IPS-18c (cell line): ENCODE results near the gene TMEM92.
"Not testable (repeated sequence)": the region's sequence is repeated elsewhere in the genome, so short reads cannot be mapped to it uniquely, and the experiment has no call there.

Experiments
- H3K4me3 ChIP-seq: 2 replicates; pipeline ENCODE4 v1.7.0; 2013; ENCODE audit warnings: low read depth, mild to moderate bottlenecking, low read length, moderate library complexity; ENCODE audit not compliant: insufficient read depth
- H3K9me3 ChIP-seq: one replicate; pipeline ENCODE4 v1.6.1; 2013; ENCODE audit warnings: mild to moderate bottlenecking, low read length, moderate library complexity; ENCODE audit not compliant: control insufficient read depth, insufficient read depth

TMEM92 gene

GRCh38 chr17:50270435-50271362, 3.6 kb upstream of the TMEM92 start:
- Histone ChIP-seq H3K9me3 (no peaks in the 10 kb centered on the region), H3K4me3 (peak overlapping the region; percentile 21; the same call in 1 of the 2 replicates)

DNA sequence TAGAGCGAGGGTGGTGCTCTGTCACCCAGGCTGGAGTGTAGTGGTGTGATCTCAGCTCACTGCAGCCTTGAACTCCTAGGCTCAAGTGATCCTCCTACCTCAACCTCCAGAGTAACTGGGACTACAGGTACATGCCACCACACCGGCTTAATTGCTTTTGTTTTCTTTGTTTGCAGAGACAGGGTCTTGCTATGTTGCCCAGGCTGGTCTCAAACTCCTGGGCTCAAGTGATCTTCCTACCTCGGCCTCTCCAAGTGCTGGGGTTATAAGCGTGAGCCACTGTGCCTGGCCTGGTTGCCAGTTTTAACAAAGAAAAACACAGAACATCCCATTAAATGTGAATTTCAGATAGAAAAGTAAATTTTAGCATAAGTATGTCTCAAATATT, 2.9 kb upstream of the TMEM92 start:
- not testable (repeated sequence) for H3K4me3 ChIP-seq, H3K9me3 ChIP-seq

DNA sequence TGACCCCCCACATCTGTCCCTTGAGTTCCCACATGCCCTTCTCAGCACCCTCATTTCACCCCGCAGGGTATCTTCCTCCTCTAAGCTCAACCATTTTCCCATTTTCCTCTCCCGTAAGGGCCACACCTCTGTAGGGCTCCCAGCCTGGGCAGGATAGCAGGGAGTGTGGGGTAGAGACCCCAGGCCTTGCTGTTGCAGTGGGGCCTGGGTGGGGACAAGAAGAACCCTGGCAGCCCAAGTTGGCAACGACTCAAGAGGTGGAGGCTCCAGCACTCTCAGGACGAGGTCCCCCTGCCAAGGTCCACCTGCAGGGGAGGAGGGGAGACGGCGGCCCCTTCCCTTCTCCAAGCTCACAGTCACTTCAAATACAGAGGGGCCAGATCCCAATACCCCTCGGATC, 2.0 kb upstream of the TMEM92 start:
- Histone ChIP-seq H3K4me3 (no peak overlapping the region), H3K9me3 (no peaks in the 10 kb centered on the region)

DNA sequence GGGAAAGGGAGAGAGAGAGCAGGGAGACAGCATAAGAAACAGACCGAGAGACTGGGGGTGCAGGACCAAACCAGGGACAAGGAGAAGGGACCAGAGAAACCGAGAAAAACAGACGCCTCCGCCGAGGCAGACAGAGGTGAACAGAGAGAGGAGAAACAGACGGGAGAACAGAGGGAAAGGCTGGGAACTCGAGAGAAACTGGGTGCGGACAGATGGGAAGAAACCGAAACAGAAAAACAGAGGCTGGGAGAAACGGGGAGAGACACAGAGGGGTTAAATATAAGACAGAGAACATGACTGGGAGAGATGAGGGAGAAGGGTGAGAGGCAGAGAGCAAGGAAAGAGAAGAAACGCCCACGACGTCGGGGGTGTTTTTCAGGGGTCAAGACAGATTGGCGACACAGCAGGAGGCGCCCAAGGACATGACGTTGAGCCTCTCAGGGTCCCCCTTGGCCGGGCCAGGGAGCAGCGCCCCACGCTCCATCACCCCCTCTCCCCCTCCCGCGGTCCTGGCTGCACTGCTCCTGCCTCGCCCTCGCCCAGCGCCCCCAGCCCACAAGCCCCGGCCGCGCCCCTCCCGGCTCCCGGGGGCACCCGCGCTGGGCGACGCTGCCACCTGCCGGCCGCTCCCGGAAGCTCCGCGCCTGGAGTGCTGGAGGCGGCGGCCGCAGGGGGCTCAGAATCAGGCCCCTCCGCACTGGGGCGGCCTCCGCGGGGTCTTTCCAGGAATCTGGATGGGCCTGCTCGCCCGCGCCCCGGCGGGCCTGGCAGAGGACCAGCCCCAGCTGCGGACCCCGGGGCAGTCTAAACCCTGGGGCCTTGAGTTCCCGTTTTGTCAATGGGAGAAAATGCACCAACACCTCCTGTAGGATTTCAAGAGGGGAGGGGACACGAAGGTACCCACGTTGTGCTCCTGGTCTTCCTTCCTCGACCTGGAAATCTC, 1.3 kb upstream of the TMEM92 start:
- Histone ChIP-seq H3K9me3 (no peaks in the 10 kb centered on the region), H3K4me3 (peak overlapping the region; percentile 39; the same call in 1 of the 2 replicates)

DNA sequence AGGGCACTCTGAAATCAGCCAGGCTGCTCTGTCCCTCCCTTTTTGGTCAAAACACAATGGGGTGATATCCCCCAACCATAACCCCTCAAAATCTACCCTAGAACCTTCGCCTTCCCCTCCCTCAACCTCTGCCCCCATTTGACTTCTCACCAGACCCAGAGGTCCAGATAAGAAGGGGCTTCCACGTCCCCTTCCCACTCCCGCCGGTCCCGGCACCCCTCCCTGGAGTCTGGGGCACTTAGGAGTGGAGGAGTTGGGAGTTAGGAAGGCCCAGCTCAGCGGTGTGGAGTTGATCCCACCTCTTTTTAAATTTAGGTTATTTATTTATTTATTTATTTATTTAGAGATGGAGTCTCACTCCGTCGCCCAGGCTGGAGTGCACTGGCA, 619 bp upstream of the TMEM92 start:
- Histone ChIP-seq H3K4me3 (no peak overlapping the region; the same call in 1 of the 2 replicates), H3K9me3 (no peaks in the 10 kb centered on the region)

- Histone ChIP-seq H3K9me3 (no peaks in the 10 kb centered on the region), H3K4me3 (peak overlapping the region; percentile 42)
Measured at GRCh38 chr17:50274897-50275221, 593 bp downstream of the TMEM92 start.

- peak overlapping the region; percentile 42; the same call in 1 of the 2 replicates for H3K4me3 ChIP-seq
- H3K9me3 ChIP-seq, result no peaks in the 10 kb centered on the region
Measured at GRCh38 chr17:50275279-50275678, 1.0 kb downstream of the TMEM92 start.

DNA sequence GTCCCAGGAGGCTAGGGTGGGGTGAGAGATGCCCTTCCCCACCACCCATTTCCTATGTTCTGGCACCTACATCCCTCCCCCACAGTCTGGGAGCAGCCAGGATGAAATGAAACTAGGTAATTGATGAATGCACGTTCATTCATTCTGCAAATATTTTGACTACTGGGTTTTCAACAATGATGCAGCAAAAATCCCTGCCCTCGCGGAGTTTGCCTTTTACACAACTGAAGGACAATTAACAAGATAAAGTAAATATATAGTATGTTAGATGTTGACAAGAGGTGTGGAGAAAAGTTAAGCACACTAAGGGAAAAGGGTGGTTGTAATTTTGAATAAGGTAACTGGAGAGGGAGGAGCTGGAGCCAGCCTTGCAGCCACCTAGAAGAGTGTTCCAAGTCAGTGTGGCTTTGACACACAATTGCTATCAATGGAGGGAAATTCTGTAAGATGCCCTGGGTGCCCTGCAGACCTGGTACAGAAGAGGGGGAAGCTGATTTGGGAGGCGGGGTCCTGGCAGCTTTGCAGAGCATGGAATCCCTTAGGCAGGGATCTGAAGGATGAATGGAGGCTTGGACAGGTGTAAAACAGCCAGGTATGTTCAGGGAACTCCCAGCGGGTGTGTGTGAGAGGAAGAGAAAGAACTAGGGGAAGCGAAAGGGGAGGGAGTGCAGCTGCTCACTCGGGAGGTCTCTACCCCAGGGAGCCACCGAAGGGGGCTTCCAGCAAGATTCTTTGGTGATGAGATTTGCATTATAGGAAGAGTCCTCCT, 2.5 kb downstream of the TMEM92 start:
- H3K9me3 ChIP-seq, result no peaks in the 10 kb centered on the region
- H3K4me3 ChIP-seq, result no peak overlapping the region

GRCh38 chr17:50277357-50277754, 3.1 kb downstream of the TMEM92 start:
- Histone ChIP-seq H3K9me3 (no peaks in the 10 kb centered on the region), H3K4me3 (no peak overlapping the region)

- no peak overlapping the region for H3K4me3 ChIP-seq
Measured at GRCh38 chr17:50278526-50279180, 4.4 kb downstream of the TMEM92 start.

DNA sequence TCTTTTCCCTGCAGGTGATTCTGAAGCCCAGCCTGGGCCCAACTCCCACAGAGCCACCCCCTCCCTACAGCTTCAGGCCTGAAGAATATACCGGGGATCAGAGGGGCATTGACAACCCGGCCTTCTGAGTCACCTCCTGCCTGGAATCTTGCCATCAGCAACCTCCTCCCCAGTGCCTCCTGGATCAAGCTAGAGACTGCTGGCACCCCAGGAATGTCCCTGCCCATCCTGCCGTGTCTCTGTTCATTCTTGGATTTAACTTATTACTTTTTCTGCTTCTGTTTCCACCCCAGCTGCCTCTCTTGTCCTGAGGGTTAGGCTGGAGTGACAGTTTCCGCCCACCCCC, 4.9 kb downstream of the TMEM92 start:
- H3K9me3 ChIP-seq, result no peaks in the 10 kb centered on the region
- H3K4me3 ChIP-seq, result no peak overlapping the region

More at GRCh38 chr17:50278526-50279180, 4.4 kb downstream of the TMEM92 start:
- H3K9me3 ChIP-seq, result no peaks in the 10 kb centered on the region

GRCh38 chr17:50279639-50280038, 5.4 kb downstream of the TMEM92 start:
- Histone ChIP-seq H3K4me3 (no peak overlapping the region), H3K9me3 (no peaks in the 10 kb centered on the region)

GRCh38 chr17:50280068-50280467, 5.8 kb downstream of the TMEM92 start:
- Histone ChIP-seq H3K9me3 (no peaks in the 10 kb centered on the region), H3K4me3 (no peak overlapping the region; the same call in 1 of the 2 replicates)

- Histone ChIP-seq H3K9me3 (no peaks in the 10 kb centered on the region), H3K4me3 (no peak overlapping the region)
Measured at GRCh38 chr17:50280801-50281441, 6.7 kb downstream of the TMEM92 start.

GRCh38 chr17:50281739-50282401, 7.6 kb downstream of the TMEM92 start:
- Histone ChIP-seq H3K4me3 (no peak overlapping the region), H3K9me3 (no peaks in the 10 kb centered on the region)

- no peak overlapping the region for H3K4me3 ChIP-seq
- H3K9me3 ChIP-seq, result no peaks in the 10 kb centered on the region
Measured at GRCh38 chr17:50283246-50283645, 9.0 kb downstream of the TMEM92 start.
